SK-N-SH (cell line): ENCODE results near the gene DLG1. TPM values are rescaled to one million over a fixed set of nuclear protein-coding genes. Genes with fewer than 3 reads are reported as not detected.

ENCODE experiments used
- CTCF ChIA-PET: fragments of 300-600, 350-600 bp; formaldehyde crosslinking; extraction: SDS; loops from one replicate; lab custom pipeline; 2021; lab: Yijun Ruan, JAX
- POLR2A ChIA-PET: fragments of 350-600 bp; sonication (Branson Sonifier 250); formaldehyde crosslinking; extraction: SDS; loops from one replicate; lab custom pipeline; 2020; ENCODE audit warnings: antibody characterized with exemption, inconsistent platforms; lab: Yijun Ruan, JAX
- DNase-seq: peaks from one replicate; pipeline ENCODE4 v3.0.0; 2012
- H2AFZ ChIP-seq: fragments of 200-600 bp; sonication (generic); 2 replicates; pipeline ENCODE4 v1.8.1; 2016; ENCODE audit warnings: antibody characterized with exemption, mild to moderate bottlenecking, low read depth
- H3F3A ChIP-seq: fragments of 200-600 bp; sonication (generic); replicated peaks from 2 replicates; pipeline ENCODE3; 2016; ENCODE audit warnings: antibody characterized with exemption, mild to moderate bottlenecking; ENCODE audit not compliant: insufficient read depth
- H3K27ac ChIP-seq, 2 experiments: fragments of 200-500 bp in 1 of 2; fragments of 200-600 bp in 1 of 2; sonication (Bioruptor generic) in 1 of 2; sonication (generic), shearing (Covaris generic) in 1 of 2; 2 replicates each; pipeline versions ENCODE4 v1.5.1 to v1.6.1; 2014 to 2016; ENCODE audit warnings: low read depth in 2 of 2, inconsistent platforms in 1 of 2, low read length in 1 of 2, mild to moderate bottlenecking in 1 of 2, mixed read lengths in 1 of 2
- H3K27me3 ChIP-seq: fragments of 200-600 bp; sonication (generic), shearing (Covaris generic); 2 replicates; pipeline ENCODE4 v1.6.1; 2016; ENCODE audit warnings: mixed run types; ENCODE audit not compliant: insufficient read depth
- H3K36me3 ChIP-seq, 2 experiments: fragments of 200-500 bp in 1 of 2; fragments of 200-600 bp in 1 of 2; sonication (Bioruptor generic) in 1 of 2; sonication (generic) in 1 of 2; replicated peaks in 1 of 2; 2 replicates each; pipeline versions ENCODE3 to v1.5.1; 2014 to 2016; ENCODE audit warnings: low read length in 1 of 2, mild to moderate bottlenecking in 1 of 2; ENCODE audit not compliant: insufficient read depth in 2 of 2, control insufficient read depth in 1 of 2
- H3K4me1 ChIP-seq, 2 experiments: fragments of 200-500 bp in 1 of 2; fragments of 200-600 bp in 1 of 2; sonication (Bioruptor generic) in 1 of 2; sonication (generic), shearing (Covaris generic) in 1 of 2; 2 replicates each; pipeline versions ENCODE4 v1.5.1 to v1.6.1; 2014 to 2016; ENCODE audit warnings: low read depth in 1 of 2, low read length in 1 of 2, mixed run types in 1 of 2; ENCODE audit not compliant: insufficient read depth in 2 of 2, control insufficient read depth in 1 of 2
- H3K4me2 ChIP-seq: fragments of 200-600 bp; sonication (generic), shearing (Covaris generic); 2 replicates; pipeline ENCODE4 v1.6.1; 2017; ENCODE audit warnings: mixed run types
- H3K4me3 ChIP-seq, 2 experiments: fragments of 200-500 bp in 1 of 2; fragments of 200-600 bp in 1 of 2; sonication (Bioruptor generic) in 1 of 2; sonication (generic), shearing (Covaris generic) in 1 of 2; 2 replicates each; pipeline versions ENCODE4 v1.5.1 to v1.8.1; 2014 to 2016; ENCODE audit warnings: low read depth in 2 of 2, inconsistent platforms in 1 of 2, low read length in 1 of 2, mild to moderate bottlenecking in 1 of 2, mixed read lengths in 1 of 2, moderate library complexity in 1 of 2
- H3K79me2 ChIP-seq: fragments of 200-600 bp; sonication (generic); 2 replicates; pipeline ENCODE4 v1.8.1; 2017; ENCODE audit warnings: mild to moderate bottlenecking; ENCODE audit not compliant: insufficient read depth
- H3K9ac ChIP-seq: fragments of 200-600 bp; sonication (generic); 2 replicates; pipeline ENCODE4 v1.6.1; 2017; ENCODE audit warnings: mixed run types
- H3K9me2 ChIP-seq: fragments of 200-600 bp; sonication (generic); 2 replicates; pipeline ENCODE4 v1.6.1; 2017; ENCODE audit warnings: mixed run types
- H3K9me3 ChIP-seq: fragments of 200-600 bp; sonication (generic); 2 replicates; pipeline ENCODE4 v1.6.1; 2017; ENCODE audit warnings: mixed run types, mild to moderate bottlenecking, moderate library complexity
- H4K20me1 ChIP-seq: fragments of 200-600 bp; sonication (generic); 2 replicates; pipeline ENCODE4 v1.6.1; 2017; ENCODE audit warnings: mild to moderate bottlenecking, mixed run types; ENCODE audit not compliant: insufficient read depth
- CHD2 ChIP-seq: fragments of 150-350 bp; IDR thresholded peaks from 2 replicates; pipeline ENCODE4 v1.6.1; 2018; ENCODE audit warnings: low read length; ENCODE audit not compliant: partially characterized antibody
- EP300 ChIP-seq, 2 experiments: IDR thresholded peaks; 2 replicates each; pipeline versions ENCODE4 v1.4.0 to v1.6.1; 2012; ENCODE audit warnings: borderline replicate concordance in 1 of 2, low read depth in 1 of 2, low read length in 1 of 2
- EZH2phosphoT487 ChIP-seq: fragments of 200-600 bp; sonication (generic); IDR thresholded peaks from 2 replicates; pipeline ENCODE4 v1.6.1; 2017; ENCODE audit warnings: low read depth, mixed run types, mild to moderate bottlenecking, antibody characterized with exemption, moderate library complexity, borderline replicate concordance
- FOXJ3 ChIP-seq: sonication (generic); formaldehyde crosslinking; IDR thresholded peaks from 2 replicates; pipeline ENCODE4 v1.5.1; 2020; ENCODE audit warnings: mild to moderate bottlenecking, missing genetic modification reagents
- JUND ChIP-seq: IDR thresholded peaks from 2 replicates; pipeline ENCODE4 v1.4.0; 2012
- MAX ChIP-seq: IDR thresholded peaks from 2 replicates; pipeline ENCODE4 v1.4.0; 2012; ENCODE audit warnings: low read depth
- MEF2A ChIP-seq: IDR thresholded peaks from 2 replicates; pipeline ENCODE4 v1.4.0; 2012; ENCODE audit warnings: low read depth, borderline replicate concordance
- MXI1 ChIP-seq: IDR thresholded peaks from 2 replicates; pipeline ENCODE4 v1.6.1; 2012; ENCODE audit warnings: mild to moderate bottlenecking, low read depth, low read length, improper control_type of control experiment
- NFIC ChIP-seq: IDR thresholded peaks from 2 replicates; pipeline ENCODE4 v1.4.0; 2012; ENCODE audit warnings: borderline replicate concordance
- NRF1 ChIP-seq: IDR thresholded peaks from 2 replicates; pipeline ENCODE4 v1.6.1; 2012; ENCODE audit warnings: low read depth, mild to moderate bottlenecking, low read length
- PBX3 ChIP-seq: IDR thresholded peaks from 2 replicates; pipeline ENCODE4; 2012
- RAD21 ChIP-seq: IDR thresholded peaks from 2 replicates; pipeline ENCODE4 v1.6.1; 2012; ENCODE audit warnings: mild to moderate bottlenecking, low read length
- RCOR1 ChIP-seq: fragments of 150-350 bp; IDR thresholded peaks from 2 replicates; pipeline ENCODE4 v1.6.1; 2017; ENCODE audit warnings: antibody characterized with exemption, low read length
- RXRA ChIP-seq: IDR thresholded peaks from 2 replicates; pipeline ENCODE4 v1.4.0; 2012; ENCODE audit warnings: low read depth, mild to moderate bottlenecking, borderline replicate concordance
- SMC3 ChIP-seq: IDR thresholded peaks from 2 replicates; pipeline ENCODE4 v1.6.1; 2012; ENCODE audit warnings: low read depth, low read length, improper control_type of control experiment
- YY1 ChIP-seq: IDR thresholded peaks from 2 replicates; pipeline ENCODE4 v1.4.0; 2012; ENCODE audit warnings: low read depth, mild to moderate bottlenecking
- whole genome bisulfite sequencing: methylation state at CpG from one replicate; pipeline ENCODE4 v1.1.6; 2017; ENCODE audit warnings: low lambda C conversion rate; 5-methylcytosine and 5-hydroxymethylcytosine counted together
- polyA plus RNA-seq, 3 experiments: library from polyadenylated mRNA; depleted of rRNA; stranded (reverse); fragments of >200 nt; gene quantifications; 2 replicates each; pipeline ENCODE4 v1.2.3, GENCODE V29; 2012
- TF ChIP-seq, protein P1 (sequence below): IDR thresholded peaks from 2 replicates; pipeline ENCODE4 v1.4.0; 2012; ENCODE audit warnings: low read depth, borderline replicate concordance
- TF ChIP-seq, protein P2 (sequence below): fragments of 150-350 bp; IDR thresholded peaks from 2 replicates; pipeline ENCODE4 v1.6.1; 2017; ENCODE audit warnings: antibody characterized with exemption, low read length, low read depth, borderline replicate concordance

DLG1 gene
- polyA plus RNA-seq, 1 of the 3 experiments (the other 2 are of a cell fraction) = 16.5 TPM

- Histone ChIP-seq H3K9me2 (no peaks in the 10 kb centered on the region), H3K27ac (no peak overlapping the region), H3K4me2 (no peak overlapping the region), H3K36me3 (no peaks in the 10 kb centered on the region), H3K9ac (no peak overlapping the region), H3K79me2 (peaks cover 94% of the 10 kb centered on the region), H4K20me1 (peaks cover 27% of the 10 kb centered on the region), H3F3A (peaks cover 3% of the 10 kb centered on the region), H3K27me3 (no peaks in the 10 kb centered on the region), H3K9me3 (no peaks in the 10 kb centered on the region), H3K4me1 (peaks cover 0 to 14% of the 10 kb centered on the region in 2 experiments; a peak in 2 of 4 replicates), H2AFZ (no peak overlapping the region), H3K4me3 (no peak overlapping the region)
- WGBS = 84% methylated on average over 5 of the region's 5 CpGs
- ChIA-PET CTCF (interaction anchor here (0.6 to 4.6 kb wide), 15 partner anchors 9 to 376 kb away, joined by 3 to 36 read pairs (median 4); no protein-coding TSS in a partner anchor), POLR2A (no interaction called here)
- no peak for DNase-seq
- TF ChIP-seq NRF1 (no peak), FOXJ3 (CRISPR knock-in tag) (no peak), CHD2 (no peak), MEF2A (no peak), JUND (no peak), YY1 (no peak), RXRA (no peak), RAD21 (no peak), NFIC (no peak), RCOR1 (no peak), PBX3 (no peak), EP300 (IDR thresholded peaks at IDR 0.05; ENCODE audit: borderline replicate concordance in 1 of 2, low read depth in 1 of 2, low read length in 1 of 2) (no peak), MXI1 (no peak), MAX (no peak), SMC3 (no peak), EZH2phosphoT487 (no peak)
- TF ChIP-seq, protein P1, sequence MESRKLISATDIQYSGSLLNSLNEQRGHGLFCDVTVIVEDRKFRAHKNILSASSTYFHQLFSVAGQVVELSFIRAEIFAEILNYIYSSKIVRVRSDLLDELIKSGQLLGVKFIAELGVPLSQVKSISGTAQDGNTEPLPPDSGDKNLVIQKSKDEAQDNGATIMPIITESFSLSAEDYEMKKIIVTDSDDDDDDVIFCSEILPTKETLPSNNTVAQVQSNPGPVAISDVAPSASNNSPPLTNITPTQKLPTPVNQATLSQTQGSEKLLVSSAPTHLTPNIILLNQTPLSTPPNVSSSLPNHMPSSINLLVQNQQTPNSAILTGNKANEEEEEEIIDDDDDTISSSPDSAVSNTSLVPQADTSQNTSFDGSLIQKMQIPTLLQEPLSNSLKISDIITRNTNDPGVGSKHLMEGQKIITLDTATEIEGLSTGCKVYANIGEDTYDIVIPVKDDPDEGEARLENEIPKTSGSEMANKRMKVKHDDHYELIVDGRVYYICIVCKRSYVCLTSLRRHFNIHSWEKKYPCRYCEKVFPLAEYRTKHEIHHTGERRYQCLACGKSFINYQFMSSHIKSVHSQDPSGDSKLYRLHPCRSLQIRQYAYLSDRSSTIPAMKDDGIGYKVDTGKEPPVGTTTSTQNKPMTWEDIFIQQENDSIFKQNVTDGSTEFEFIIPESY = no peak
- TF ChIP-seq, protein P2, sequence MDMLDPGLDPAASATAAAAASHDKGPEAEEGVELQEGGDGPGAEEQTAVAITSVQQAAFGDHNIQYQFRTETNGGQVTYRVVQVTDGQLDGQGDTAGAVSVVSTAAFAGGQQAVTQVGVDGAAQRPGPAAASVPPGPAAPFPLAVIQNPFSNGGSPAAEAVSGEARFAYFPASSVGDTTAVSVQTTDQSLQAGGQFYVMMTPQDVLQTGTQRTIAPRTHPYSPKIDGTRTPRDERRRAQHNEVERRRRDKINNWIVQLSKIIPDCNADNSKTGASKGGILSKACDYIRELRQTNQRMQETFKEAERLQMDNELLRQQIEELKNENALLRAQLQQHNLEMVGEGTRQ = no peak
These were observed 75.5 kb downstream of the DLG1 start for GRCh38 chr3:197222937-197223370.
